Measurements from ENCODE around the gene TMPRSS11E.

GRCh38 chr4:68465058-68465457 lies 17.8 kb downstream of the TMPRSS11E start:
- no peak for TF ChIP-seq CTCF (IDR thresholded peaks at IDR 0.05; ENCODE audit: low read length)
- no peak for TF ChIP-seq EZH2 (optimal IDR thresholded peaks at IDR 0.05; ENCODE audit: low read depth, low read length)
